Epidermal melanocyte (primary cell): Measurements from ENCODE around the gene BMP5.
"Not testable (repeated sequence)": the region's sequence is repeated elsewhere in the genome, so short reads cannot be mapped to it uniquely, and the experiment has no call there.

Experiments
- DNase-seq: peaks from one replicate; pipeline ENCODE4 v3.0.0; 2011; ENCODE audit warnings: low spot score; ENCODE audit not compliant: insufficient read length

BMP5 gene

DNA sequence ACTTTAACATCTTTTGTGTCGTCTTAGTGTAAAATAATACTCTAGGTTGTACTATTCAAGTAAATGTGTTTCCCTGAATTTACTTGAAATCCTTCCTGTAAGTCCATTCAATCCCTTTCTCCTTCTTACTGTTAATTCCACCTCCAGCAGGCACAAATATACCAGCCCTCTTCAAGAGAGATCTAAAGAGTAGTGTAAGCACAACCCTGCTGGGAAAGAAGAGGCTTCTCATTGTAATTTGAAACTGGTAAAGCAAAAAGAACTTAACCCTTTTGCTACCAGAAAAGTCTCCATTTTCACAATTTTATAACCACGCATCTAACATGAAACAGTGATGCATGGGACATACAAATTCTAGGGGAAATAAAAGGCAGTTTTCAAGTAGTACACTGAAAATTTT, at the start of gene BMP5:
Gene BMP5 (minus strand): TSS at position 191 of the 400 bp plus-strand sequence. CDS start 725 bp downstream, outside the sequence.
- no peak for DNase-seq

DNA sequence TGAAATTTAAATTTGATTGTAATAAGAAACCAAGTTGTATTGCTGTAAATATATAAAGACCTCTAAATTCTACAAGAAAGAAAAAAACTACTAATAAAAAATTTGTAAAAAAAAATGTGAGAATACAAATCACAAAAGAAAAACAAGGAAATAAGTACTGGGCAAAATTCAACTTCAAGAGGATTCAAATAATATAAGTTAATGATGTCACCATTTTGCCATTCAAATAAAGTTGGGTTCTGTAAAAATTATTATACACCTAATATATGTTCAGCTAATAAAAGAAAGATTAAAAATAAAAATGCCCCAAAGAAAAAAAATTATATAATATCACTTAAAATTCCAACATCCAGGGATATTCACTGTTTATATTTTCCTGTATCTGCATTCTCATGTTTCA, 47.0 kb upstream of the BMP5 start:
- no peak for DNase-seq

DNA sequence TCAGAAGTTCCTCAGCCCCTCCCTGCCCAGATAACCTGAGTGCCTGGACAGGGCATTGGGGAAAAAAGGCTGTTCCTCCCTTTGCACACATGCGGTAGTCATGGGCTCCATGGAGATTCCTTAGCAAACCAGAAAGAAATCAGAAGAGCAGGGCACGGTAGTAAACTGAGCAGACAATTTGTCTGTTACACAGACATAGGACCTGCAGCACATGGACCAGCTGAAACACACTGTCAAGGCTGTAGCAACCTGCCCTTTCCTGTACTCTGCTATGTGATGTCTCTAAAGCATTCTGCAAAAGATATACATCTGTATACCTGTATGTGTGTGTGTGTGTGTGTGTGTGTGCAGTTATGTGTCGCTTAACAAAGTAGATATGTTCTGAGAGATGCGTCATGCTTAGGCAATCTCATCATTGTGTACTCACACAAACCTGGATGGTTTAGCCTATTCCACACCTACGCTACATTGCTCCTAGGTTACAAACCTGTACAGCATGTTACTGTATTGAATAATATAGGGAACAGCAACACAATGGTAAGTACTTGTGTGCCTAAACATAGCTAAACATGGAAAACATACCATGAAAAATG, 44.4 kb upstream of the BMP5 start:
- DNase-seq, result no peak

DNA sequence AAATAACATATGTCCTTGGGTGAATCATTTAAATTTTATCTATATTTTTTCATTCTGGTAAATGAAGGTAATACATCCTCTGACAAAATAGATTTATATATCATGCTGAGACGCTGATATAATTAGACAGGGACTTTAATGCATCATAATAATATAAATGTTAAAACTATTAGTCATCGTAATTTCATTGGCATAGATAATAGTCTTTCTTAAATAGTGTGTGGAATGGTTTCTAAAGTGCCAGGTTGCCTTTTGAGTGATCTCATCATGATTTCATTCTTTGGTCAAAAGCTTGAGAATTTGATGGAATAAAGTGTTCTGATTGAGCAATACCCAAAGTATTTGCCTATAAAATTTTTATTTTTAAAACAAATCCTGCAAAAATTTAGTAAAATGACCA, 43.2 kb upstream of the BMP5 start:
- no peak for DNase-seq

DNA sequence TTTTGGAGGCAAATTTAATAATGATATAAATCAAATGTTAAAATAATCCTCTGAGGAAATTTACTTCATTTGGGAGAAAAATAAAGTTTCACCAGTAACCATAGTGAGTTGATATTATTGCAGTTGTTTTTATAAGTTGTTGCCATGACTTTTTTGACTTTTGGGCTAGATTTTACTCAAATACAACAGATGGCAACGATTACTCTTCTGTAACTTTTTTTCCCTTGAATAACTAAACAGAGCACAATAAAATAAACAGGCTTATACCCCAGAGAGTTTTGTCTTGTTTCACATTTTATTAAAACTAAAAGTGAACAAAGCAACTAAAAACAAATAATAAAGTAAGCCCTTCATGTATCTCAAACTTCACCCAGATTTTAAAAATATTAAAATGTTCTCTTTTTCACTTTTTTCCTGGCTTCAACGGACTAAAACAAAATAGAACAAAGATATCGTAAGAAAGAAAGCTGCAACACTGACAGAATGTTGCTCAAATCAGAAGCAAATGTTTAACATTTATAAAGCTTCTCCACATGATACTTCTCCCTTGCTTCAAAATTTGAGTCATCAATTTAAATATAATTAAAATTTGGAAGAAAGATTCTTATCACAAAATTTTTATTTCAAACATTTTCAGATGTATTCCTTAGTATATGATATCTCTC, 42.5 kb upstream of the BMP5 start:
- DNase-seq, result no peak

DNA sequence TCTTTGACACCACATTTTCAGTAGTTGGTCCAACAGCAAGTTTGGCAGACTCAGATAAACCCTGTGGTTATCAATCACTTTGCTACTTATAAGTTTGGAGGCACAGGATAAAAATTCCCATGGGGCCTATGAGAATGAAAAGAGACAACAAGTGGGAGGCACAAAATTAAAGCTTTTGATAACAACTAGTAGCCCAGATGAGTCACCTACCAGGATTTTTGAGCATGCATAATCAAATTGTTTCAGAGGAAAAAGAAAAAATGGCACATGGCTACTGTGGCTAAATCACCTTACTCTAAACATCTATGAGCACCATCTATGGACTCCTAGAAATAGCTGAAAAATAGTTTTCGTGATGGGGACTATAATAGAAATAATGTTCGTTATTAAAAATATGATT, 40.8 kb upstream of the BMP5 start:
- no peak for DNase-seq

DNA sequence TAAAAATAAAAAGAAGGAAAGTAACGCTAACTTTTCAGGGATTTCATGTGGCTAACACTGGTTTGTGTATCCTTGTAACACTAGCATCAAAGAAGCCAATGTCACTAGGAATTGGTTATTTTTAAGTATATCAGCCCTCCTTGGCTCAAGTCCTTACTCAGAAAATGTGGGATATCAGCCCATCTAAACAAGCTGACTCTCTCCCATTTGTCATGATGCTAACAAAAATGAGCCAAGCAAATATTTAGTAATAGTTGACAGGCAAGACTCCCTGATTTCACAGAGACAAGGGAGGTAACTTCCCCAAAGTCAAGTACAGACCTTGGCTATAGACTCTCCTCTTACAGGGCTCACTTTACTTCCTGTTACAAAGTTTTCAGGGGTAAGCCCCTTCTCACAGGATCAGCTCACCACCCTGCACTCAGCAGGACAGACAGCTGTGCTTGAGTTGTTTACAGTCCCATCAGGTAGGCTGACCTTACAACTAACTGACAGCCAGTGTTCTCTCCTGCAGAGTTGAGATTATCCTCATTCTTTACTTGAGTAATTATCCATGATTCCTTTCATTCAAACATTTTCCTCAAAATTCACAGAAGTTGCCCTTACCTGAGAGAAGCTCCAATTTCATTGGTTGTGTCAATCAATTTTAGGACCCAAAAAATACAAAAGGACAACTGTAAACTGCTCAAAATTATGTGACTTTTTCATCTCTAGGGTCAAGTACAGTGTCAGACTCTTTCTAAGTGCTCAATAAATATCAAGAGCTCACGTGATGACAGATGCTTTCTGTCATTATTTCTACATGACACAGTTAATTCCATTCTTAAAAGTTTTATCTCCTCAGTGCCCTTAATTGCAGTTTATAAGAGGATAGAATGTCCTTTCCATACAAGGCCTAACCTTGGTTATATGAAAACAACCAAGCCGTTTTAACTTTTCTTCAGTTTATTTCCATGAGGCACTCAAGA, 38.1 kb upstream of the BMP5 start:
- DNase-seq, result no peak

DNA sequence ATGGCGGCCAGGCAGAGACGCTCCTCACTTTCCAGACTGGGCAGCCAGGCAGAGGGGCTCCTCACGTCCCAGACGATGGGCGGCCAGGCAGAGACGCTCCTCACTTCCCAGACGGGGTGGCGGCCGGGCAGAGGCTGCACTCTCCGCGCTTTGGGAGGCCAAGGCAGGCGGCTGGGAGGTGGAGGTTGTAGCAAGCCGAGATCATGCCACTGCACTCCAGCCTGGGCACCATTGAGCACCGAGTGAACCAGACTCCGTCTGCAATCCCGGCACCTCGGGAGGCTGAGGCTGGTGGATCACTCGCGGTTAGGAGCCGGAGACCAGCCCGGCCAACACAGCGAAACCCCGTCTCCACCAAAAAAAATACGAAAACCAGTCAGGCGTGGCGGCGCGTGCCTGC, 35.1 kb upstream of the BMP5 start:
- not testable (repeated sequence) for DNase-seq

DNA sequence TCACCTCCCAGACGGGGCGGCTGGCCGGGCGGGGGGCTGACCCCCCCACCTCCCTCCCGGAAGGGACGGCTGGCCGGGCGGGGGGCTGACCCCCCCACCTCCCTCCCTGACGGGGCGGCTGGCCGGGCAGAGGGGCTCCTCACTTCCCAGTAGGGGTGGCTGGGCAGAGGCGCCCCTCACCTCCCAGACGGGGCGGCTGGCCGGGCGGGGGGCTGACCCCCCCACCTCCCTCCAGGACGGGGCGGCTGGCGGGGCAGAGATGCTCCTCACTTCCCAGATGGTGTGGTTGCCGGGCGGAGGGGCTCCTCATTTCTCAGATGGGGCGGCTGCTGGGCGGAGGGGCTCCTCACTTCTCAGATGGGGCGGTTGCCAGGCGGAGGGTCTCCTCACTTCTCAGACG, 34.5 kb upstream of the BMP5 start:
- DNase-seq, result not testable (repeated sequence)

DNA sequence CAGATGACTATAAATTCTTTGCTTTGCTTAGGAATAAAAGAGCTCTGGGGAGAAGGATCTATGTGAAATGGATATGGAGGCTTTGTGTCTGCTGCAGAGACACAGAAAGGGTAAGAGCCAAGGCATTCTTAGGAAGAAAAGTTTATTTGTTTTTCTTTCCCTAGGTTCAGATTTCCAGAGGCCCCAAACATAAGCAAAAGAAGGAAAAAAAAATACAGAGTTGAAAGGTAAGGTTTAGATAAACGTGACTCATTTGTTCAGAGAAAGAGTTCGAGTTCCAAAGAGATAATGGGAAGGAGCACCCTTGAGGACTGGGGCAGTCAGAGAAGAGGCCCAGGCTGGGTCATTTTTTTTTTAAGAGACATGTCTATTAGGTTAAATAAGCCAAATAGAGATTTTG, 27.4 kb upstream of the BMP5 start:
- DNase-seq, result no peak

DNA sequence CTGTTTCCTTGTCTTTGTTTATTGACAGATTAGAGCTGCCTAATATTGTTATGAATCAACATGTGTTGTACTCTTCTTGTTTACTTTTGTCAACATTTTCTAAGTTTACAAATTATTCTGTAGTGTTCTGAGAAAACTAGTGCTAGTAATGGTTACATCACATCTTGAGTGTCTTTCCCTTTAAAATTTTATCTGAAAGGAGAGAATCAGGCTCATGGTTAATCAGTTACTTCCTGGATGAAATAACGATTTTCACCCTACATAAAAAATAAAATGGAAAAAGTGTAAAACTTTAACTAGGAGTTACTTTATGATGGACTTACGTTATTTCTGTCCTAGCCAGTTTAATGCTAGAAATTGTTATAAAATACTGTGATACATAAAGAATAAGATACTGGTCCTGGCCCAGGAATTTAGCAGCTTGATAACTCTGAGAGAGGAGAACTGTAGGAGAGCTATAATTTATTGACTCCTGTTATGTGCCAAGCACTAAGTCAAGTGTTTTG, 26.4 kb upstream of the BMP5 start:
- DNase-seq, result no peak

DNA sequence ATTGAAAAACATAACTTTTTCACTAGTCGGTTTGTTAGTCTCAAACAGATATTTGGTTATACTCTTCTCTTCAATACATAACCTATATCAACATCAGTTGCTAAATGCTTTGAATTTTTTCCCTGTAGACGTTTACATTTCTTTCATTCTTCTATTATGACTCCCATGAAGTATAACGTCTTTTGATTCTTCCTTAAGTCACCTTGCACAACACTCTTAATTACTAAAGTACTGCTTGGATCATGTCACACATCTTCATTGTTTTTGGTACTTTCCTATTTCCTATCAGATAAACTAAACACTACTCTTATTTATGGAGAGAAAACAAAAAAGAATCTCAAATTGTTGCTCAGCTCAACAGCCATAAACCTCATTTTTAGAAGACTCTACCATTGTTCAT, 23.0 kb upstream of the BMP5 start:
- no peak for DNase-seq

DNA sequence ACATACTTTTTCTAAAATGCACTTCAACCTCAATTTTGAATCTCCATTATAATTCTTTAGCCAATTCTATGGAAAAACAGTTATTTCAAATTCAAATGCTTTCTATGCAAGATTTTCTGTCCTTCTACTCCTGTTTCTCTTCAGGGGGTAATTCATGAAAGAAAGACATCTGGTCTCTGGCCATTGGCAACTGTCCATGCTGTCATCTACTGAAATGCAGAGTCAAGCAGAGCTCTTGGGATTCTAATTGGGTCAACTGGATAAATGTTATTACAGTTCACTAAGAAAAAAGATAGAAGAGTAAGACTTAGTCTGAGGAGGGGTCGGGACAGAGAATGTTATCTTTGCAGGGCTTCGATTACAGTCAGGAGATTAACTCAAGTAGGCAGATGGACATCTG, 22.0 kb upstream of the BMP5 start:
- DNase-seq, result no peak

DNA sequence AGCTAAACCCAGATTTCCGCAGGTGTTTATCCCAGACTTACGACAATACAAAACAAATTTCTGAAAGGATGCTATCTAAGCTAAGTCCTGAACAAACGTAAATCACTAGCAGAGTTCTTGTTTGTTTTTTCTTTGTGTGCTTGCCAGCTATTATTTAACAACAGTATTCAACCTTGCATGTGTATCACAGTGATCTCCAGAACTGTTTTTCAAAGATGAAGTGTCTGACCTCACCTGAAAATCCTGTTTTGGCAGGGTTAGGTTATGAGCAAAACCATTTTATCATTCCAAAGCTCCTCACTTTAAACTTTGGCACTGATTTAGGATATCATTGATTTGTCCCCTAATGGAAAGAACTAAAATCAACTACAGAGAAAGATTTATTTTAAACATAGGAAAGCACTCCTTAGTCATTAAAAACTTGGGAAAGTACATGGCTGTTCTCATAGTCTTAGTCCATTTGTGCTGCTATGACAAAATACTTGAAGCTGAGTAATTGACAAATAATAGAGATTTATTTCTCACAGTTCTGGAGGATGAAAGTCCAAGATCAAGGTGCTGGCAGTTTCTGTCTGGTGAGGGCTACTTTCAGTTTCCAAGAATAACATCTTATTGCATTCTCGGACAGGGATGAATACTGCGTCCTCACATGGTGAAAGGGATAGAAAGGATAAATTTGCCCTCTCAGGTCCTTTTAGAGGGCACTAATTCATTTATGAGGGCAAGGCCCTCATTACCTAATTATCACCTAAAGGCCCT, 20.8 kb upstream of the BMP5 start:
- DNase-seq, result no peak

DNA sequence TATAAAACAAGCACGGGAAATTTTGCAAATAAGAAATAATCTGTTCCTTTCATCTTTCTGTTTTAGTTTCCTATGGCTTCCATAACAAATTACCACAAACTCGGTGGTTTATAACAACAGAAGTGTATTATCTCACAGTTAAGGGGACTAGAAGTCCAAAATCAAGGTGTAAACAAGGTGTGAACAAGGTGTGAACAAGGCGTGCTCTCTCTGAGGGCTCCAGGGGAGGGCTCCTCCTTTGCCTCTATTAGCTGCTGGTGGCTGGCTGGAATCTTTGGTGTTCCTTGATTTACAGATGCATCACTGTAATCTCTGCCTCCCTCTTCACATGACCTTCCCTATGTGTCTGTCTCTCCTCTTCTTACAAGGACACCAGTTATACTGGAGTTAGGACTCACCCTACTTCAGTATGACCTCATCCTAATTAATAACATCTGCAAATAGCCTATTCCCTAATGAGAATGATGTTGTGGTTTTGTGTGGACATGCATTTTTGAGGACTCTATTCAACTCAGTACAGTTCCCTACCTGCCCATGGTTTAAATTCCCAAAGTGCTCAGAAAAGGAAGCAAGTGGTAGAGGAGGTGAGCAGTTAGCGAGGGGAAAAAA, 17.5 kb upstream of the BMP5 start:
- no peak for DNase-seq

DNA sequence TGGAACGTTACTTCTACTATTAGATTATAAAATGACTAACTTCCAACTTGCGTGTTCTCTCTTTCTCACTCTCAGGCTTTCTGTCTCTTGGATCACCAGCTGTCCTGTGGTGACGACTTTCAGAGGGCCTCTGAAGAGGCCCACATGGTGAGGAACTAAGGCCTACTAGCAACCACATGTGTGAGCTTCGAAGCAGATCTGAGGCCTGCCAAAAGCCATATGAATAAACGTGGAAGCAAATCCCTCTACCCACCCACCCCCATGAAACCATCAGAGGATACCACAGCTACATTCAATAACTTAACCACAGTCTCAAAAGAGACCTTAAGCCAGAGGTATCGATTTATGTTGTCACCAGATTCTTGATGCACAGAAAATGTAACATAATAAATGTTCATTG, 13.5 kb upstream of the BMP5 start:
- no peak for DNase-seq

DNA sequence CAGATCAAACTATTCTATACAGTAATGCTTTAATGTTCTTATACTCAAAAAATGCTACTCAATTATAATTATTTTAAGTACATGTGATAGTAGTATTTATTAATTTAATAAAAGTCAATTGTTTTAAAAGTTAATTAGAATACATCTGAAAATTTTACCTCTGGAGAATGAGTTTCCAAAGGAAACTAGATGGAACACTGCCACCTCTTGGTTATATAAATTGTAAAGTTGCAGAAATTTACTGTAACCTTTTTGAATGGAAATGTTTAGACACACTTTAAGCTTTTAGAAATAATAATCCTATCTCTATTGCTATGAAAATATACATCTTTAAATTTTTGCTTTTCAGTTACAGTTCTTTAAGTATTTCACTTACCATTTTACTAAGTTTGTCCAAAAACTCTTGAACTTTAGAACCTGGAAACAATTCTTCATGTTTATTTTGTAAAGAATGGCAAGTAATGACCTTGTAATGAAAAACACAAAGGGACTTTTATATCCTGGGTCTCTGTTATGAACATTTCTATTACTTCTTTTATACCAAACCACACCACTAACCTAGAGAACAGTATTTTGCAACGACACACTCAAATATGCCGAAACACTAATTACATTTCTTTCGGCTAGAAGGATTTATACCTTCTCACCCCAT, 10.9 kb upstream of the BMP5 start:
- DNase-seq, result no peak

DNA sequence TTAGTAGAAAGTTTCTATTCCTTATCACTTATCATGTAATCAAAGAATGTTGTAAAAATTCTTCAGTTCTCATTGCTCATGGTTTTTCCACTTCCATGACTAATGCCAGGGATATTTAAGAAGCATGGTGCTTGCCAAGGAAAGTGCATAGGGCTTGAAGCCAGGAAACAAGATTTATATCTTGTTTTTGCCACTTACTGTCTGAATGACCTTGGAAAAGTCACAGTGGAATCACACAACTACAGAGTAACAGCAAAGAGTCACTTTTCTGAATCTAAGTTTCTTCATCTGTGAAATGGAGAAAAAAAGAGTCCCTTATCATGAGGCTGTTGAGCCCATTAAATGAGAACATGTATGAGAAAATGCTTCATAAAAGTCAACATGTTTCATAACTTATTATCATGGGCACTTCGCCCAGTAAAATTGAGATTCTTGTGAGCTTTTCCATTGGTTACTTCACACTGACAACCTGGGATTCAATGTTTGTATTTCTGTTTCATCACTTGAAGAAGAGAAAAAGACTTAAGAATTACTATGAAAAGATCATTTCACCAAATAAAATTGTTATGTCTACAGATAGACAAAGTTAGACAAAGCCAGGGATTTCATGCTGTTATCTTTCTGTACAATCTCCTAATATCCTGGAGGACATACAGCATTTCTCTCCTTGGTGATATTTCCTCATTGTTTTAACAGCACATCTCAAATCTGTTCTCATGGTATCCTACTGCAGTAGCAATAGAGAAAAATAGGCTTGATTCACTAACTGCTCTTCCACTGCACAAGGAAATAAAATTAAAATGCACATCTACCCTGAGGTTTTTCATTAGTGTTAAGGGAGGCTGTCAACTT, 7.6 kb upstream of the BMP5 start:
- no peak for DNase-seq

DNA sequence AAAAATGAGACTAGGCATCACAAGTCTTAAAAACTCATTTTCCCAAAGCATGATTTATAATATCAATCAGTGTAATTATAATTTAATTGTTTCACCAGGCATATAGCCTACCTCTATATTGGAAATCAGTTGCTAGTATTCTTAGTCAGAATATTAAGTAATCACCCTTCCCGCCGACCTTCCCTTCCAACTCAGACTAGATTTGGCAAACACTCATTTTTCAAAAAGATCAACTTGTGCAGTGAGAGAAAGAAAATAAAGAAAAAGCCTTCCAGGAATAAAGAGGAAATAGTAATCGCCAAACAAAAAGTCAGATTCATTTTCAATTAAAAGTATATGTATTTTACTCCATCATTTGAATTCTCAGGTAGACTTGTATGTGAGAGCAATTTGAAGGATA, 1.9 kb upstream of the BMP5 start:
- DNase-seq, result no peak

DNA sequence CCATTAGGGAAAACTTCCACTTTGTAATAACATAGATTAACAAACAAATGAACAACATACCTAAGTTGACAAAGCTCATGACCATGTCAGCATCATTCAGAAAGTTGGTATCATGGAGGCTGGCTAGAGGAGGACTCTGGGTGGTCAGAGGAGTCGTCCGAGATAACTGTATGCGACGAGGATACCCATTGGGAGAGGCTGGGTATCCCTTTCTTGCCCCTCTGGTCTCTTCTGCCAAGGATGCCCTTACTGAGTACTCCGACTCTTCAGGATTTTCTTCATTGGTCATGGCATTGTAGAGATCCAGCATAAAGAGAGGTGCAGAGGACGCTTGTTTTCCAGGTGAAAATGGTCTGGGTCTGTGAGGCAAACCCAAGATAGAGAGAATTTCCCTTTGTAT, 1.1 kb downstream of the BMP5 start:
- no peak for DNase-seq
